ENCODE measurements around the gene PPIL4.

PPIL4 gene

DNA sequence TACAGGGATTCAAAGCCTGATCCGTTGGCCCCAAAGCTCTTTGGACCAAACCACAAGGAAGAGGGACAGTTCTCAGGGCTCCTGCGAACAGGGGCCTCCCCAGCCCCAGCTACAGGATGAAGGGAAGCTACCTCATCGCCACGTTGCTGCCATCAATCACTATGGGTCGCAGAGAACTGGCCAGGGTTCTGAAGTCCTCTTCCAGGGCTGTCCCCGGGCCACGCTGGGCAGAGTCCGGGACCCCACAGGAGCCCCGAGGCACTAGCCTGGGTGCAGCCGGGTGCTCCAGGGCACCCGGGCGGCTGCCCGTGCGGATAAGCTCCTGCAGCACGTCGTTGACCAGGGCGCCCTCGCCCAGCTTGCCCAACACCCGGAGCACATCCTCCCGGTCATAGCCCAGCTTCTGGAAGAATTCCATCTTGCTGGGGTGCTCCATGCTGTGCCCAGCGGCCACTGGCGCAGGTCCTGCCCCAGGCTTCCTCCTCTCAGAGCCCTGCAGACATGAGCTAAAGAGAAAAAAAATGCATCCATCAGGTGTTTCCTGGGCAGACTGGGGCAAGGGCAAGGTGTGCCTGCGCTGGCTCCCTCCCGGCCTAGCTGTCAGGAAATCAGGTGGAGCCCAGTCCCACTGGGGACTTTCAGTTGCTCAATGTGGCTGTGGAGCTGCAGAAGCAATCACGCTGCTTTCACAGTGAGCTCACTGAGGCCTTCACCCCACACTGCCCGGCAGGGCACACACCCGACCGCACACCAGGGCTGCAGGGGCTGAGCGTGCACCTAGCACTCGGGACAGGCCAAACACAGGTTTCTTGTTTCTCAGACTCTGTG, 71.5 kb downstream of the PPIL4 start:
- no peak overlapping the region for H3K4me3 ChIP-seq (ENCODE audit: low read depth, low read length)
- TF ChIP-seq, protein P1, sequence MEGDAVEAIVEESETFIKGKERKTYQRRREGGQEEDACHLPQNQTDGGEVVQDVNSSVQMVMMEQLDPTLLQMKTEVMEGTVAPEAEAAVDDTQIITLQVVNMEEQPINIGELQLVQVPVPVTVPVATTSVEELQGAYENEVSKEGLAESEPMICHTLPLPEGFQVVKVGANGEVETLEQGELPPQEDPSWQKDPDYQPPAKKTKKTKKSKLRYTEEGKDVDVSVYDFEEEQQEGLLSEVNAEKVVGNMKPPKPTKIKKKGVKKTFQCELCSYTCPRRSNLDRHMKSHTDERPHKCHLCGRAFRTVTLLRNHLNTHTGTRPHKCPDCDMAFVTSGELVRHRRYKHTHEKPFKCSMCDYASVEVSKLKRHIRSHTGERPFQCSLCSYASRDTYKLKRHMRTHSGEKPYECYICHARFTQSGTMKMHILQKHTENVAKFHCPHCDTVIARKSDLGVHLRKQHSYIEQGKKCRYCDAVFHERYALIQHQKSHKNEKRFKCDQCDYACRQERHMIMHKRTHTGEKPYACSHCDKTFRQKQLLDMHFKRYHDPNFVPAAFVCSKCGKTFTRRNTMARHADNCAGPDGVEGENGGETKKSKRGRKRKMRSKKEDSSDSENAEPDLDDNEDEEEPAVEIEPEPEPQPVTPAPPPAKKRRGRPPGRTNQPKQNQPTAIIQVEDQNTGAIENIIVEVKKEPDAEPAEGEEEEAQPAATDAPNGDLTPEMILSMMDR (IDR thresholded peaks at IDR 0.05; ENCODE audit: borderline replicate concordance, insufficient read depth, low read depth, low read length): no peak

DNA sequence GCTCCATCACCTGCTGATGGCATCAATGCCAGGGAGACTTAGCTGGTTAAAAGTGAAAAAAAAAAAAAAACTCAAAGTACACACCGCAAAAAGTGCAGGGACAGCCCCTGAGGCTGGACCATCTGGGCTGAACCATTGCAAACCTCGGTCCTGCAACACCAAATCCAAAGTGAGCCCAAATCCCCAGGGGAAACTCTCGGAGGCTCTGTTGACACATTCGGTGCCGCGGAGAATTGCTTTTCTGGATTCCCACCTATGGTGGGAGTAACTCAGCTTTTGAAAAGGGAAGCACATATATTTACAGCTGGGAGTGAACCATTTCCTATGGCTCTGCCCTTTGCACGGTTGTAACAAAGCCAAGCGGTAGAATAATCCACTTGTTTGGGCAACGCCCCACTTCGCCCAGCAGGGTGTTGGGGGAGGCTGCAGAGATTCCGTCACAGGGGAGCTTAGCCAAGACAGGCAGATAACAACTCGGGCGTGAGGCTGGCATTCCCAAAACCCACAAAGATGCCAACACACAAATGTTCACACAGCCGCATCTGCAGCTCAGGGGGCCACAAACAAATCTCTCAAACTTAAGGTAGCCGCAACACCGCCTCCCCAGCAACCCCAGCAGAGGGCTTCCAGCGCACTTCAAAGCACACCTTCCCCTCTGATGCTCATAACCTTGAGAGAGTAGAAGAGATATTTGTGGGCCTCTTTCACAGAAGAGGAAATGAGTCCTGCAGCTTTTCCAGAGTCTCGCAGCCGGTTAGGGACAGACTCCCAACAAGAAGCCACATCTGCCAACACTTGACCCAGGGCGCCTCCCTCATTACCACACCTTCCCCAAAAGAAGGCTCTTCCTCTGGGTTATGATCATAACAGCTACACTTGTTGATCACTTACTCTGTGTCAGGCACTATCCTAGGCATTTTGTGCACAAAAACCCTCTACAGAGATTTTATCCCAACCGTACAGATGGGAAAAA, 72.5 kb downstream of the PPIL4 start:
- no peak overlapping the region for H3K4me3 ChIP-seq (ENCODE audit: low read depth, low read length)
- TF ChIP-seq, protein P1 (IDR thresholded peaks at IDR 0.05; ENCODE audit: borderline replicate concordance, insufficient read depth, low read depth, low read length): no peak

DNA sequence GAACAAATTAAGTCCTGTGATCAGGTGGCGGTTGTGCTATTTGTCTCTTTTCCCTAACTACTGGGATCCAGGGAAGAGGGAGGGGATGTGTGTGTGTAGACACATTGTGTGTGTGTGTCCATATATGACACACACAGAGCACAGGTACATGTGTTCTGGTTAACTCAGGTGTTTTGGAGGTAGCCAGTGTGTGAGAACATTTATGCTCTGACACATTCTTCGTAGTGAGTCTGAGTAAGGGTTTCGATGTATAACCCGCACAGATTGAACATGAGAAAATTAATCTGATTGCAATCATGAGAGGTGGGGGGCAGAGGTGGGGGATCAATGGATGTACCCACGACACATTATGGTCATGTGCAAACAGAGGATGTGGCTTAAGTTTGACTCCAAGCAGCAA, 73.6 kb downstream of the PPIL4 start:
- TF ChIP-seq, protein P1 (IDR thresholded peaks at IDR 0.05; ENCODE audit: borderline replicate concordance, insufficient read depth, low read depth, low read length): no peak
- no peak overlapping the region for H3K4me3 ChIP-seq (ENCODE audit: low read depth, low read length)

DNA sequence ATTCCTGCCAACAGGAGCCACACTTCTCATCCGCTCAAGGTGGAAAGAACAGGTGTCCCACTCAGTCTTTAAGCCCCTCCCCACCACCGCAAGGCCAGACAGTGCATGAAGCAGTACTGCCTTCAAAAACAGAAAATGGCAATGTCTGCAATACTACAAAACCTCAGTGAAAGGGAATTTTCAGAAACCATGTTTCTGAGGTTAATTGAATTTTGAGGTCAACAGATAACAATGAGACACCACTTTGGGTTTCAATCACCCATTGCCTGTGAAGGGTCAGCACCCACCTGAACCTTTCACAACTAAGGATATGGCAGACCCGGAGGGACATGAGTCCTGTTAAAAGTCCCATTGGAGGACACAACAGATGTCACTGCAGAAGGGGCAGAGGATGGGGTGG, 74.0 kb downstream of the PPIL4 start:
- TF ChIP-seq, protein P1 (IDR thresholded peaks at IDR 0.05; ENCODE audit: borderline replicate concordance, insufficient read depth, low read depth, low read length): no peak
- no peak overlapping the region for H3K4me3 ChIP-seq (ENCODE audit: low read depth, low read length)

DNA sequence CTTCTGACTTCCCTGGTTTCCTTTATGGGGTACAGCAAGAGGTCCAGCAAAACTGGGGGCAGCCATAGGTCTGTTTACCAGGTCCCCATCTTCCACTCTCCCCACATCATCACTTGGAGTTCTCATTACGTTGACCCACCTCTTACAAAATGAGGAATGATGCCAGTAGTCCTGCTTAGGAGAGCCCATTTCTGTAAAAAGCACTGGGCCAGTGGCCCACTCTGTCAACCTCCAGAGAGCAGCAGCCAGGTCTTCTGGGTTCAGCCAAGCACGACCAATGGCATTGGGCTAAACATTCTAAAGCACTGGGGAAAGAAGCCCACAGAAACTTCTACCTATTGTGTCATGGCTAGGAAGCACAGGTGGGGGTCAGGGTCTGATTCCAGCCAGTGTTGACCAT, 74.9 kb downstream of the PPIL4 start:
- H3K4me3 ChIP-seq (ENCODE audit: low read depth, low read length): no peak overlapping the region
- TF ChIP-seq, protein P1 (IDR thresholded peaks at IDR 0.05; ENCODE audit: borderline replicate concordance, insufficient read depth, low read depth, low read length): no peak

DNA sequence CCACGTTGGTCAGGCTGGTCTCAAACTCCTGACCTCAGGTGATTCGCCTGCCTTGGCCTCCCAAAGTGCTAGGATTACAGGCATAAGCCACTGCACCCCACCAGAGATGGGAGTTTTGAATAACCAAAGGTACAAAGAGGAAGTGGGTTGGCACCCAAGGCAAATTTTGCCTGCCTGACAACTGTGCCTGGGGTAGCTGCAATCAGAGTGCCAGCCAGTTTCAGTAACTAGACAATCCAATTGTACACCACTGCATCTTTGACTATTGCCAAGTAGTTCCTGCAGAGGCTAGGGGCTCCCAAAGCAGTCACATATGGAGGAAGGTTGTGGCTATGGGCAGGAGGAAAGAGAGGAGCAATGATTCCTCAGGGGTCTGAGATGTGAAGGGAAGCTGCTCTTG, 77.7 kb downstream of the PPIL4 start:
- TF ChIP-seq, protein P1 (IDR thresholded peaks at IDR 0.05; ENCODE audit: borderline replicate concordance, insufficient read depth, low read depth, low read length): no peak
- no peak overlapping the region for H3K4me3 ChIP-seq (ENCODE audit: low read depth, low read length)
